ENCODE measurements around the gene BDP1. TPM values are rescaled to one million over a fixed set of nuclear protein-coding genes. Genes with fewer than 3 reads are reported as not detected.
"Not testable (repeated sequence)": the region's sequence is repeated elsewhere in the genome, so short reads cannot be mapped to it uniquely, and the experiment has no call there.

The BDP1 gene
- total and polyA plus RNA-seq, 2 experiments from 2014 or later: 14.3 to 14.5 TPM

- H3K4me2 ChIP-seq (ENCODE audit: unreplicated experiment): peak overlapping the region; percentile 65
- peaks cover 31% of the 10 kb centered on the region for H3F3A ChIP-seq (ENCODE audit: insufficient read depth)
- H3K27me3 ChIP-seq (replicated peaks; ENCODE audit: insufficient read depth): no peaks in the 10 kb centered on the region
- no peaks in the 10 kb centered on the region for H4K20me1 ChIP-seq (ENCODE audit: insufficient read depth)
- H3K9me3 ChIP-seq (ENCODE audit: low read depth): no peaks in the 10 kb centered on the region
- in situ Hi-C loops (cut with MboI): no loop called here
- H3K9me2 ChIP-seq (ENCODE audit: insufficient read depth): no peaks in the 10 kb centered on the region
- H3K4me1 ChIP-seq (ENCODE audit: insufficient read depth): peaks cover 20% of the 10 kb centered on the region
- H3K79me2 ChIP-seq (ENCODE audit: insufficient read depth): no peaks in the 10 kb centered on the region
- peaks cover 13% of the 10 kb centered on the region for H3K36me3 ChIP-seq (ENCODE audit: low read depth)
- peak overlapping the region; percentile 72 for H3K27ac ChIP-seq
- peak overlapping the region; percentile 29 for H3K9ac ChIP-seq
- peak; percentile 95 for DNase-seq
- TF ChIP-seq EZH2 (IDR thresholded peaks at IDR 0.05; ENCODE audit: insufficient read depth, poor library complexity, severe bottlenecking): no peak
- TF ChIP-seq EZH2phosphoT487 (IDR thresholded peaks at IDR 0.05; ENCODE audit: insufficient read depth, low read depth): no peak
- H2AFZ ChIP-seq: no peak overlapping the region
- no peak overlapping the region for H3K4me3 ChIP-seq
- WGBS, 2 experiments (ENCODE audit: low coverage in 1 of 2, low lambda C conversion rate in 2 of 2, missing lambda C conversion rate in 2 of 2): 33% methylated on average over 6 of the region's 6 CpGs
Measured at GRCh38 chr5:71601222-71602026, 146.0 kb downstream of the BDP1 start.

- H3K4me2 ChIP-seq (ENCODE audit: unreplicated experiment); H2AFZ ChIP-seq; H3K9me3 ChIP-seq (ENCODE audit: low read depth); H3K27ac ChIP-seq; H3K4me1 ChIP-seq (ENCODE audit: insufficient read depth); H3F3A ChIP-seq (ENCODE audit: insufficient read depth); H3K9ac ChIP-seq; H3K79me2 ChIP-seq (ENCODE audit: insufficient read depth); H3K4me3 ChIP-seq; H4K20me1 ChIP-seq (ENCODE audit: insufficient read depth); in situ Hi-C loops (cut with MboI); H3K9me2 ChIP-seq (ENCODE audit: insufficient read depth); DNase-seq; H3K27me3 ChIP-seq (replicated peaks; ENCODE audit: insufficient read depth); H3K36me3 ChIP-seq (ENCODE audit: low read depth): not testable (repeated sequence)
- 90 to 99% methylated on average over 7 to 15 of the region's 16 CpGs for WGBS, 2 experiments (ENCODE audit: low coverage in 1 of 2, low lambda C conversion rate in 2 of 2, missing lambda C conversion rate in 2 of 2)
Measured at GRCh38 chr5:71609916-71610315, 154.5 kb downstream of the BDP1 start.

- 78 to 84% methylated on average over 4 of the region's 4 CpGs for WGBS, 2 experiments (ENCODE audit: low coverage in 1 of 2, low lambda C conversion rate in 2 of 2, missing lambda C conversion rate in 2 of 2)
- no peak overlapping the region for H2AFZ ChIP-seq
- in situ Hi-C loops (cut with MboI): no loop called here
- no peaks in the 10 kb centered on the region for H3K27me3 ChIP-seq (replicated peaks; ENCODE audit: insufficient read depth)
- no peak overlapping the region for H3K27ac ChIP-seq
- H3K4me2 ChIP-seq (ENCODE audit: unreplicated experiment): no peak overlapping the region
- no peak for DNase-seq
- no peaks in the 10 kb centered on the region for H3F3A ChIP-seq (ENCODE audit: insufficient read depth)
- no peaks in the 10 kb centered on the region for H3K9me3 ChIP-seq (ENCODE audit: low read depth)
- H3K9me2 ChIP-seq (ENCODE audit: insufficient read depth): no peaks in the 10 kb centered on the region
- H3K36me3 ChIP-seq (ENCODE audit: low read depth): no peaks in the 10 kb centered on the region
- no peaks in the 10 kb centered on the region for H4K20me1 ChIP-seq (ENCODE audit: insufficient read depth)
- no peak overlapping the region for H3K9ac ChIP-seq
- no peak for TF ChIP-seq EZH2phosphoT487 (IDR thresholded peaks at IDR 0.05; ENCODE audit: insufficient read depth, low read depth)
- TF ChIP-seq EZH2 (IDR thresholded peaks at IDR 0.05; ENCODE audit: insufficient read depth, poor library complexity, severe bottlenecking): no peak
- no peaks in the 10 kb centered on the region for H3K4me1 ChIP-seq (ENCODE audit: insufficient read depth)
- H3K79me2 ChIP-seq (ENCODE audit: insufficient read depth): no peaks in the 10 kb centered on the region
- no peak overlapping the region for H3K4me3 ChIP-seq
Measured at GRCh38 chr5:71615809-71616208, 160.4 kb downstream of the BDP1 start.

Small RNAs within 50 kb of the gene (small RNA-seq; reads per million reads assigned to genes)
- not detected for gene HMGN1P12 (ENCODE audit: low read depth, low replicate concordance)

Other genes starting within 250 kb of the BDP1 start
- gene MCCC2, start 131.7 kb downstream of the BDP1 start, total RNA-seq (2014; rRNA removed; shearing (Covaris generic)): 11.6 and 23.9 TPM in 2 replicates
- 17.8 and 18.5 TPM in 2 replicates for gene MCCC2, start 131.7 kb downstream of the BDP1 start, polyA plus RNA-seq (2016; fragmentation: Nextera tagmentation; extraction: Ambion mirVana)

All from GM23248 (cell line).